ENCODE data around the gene MTERF4.

The MTERF4 gene

GRCh38 chr2:241048149-241048948 lies 53.7 kb downstream of the MTERF4 start:
- no peak for DNase-seq

GRCh38 chr2:241047253-241048010 lies 54.7 kb downstream of the MTERF4 start:
- DNase-seq = no peak

All from left hindlimb (tissue), 1 donor.